OCI-LY7 (cell line): Measurements from ENCODE around the gene TM2D3. TPM values are rescaled to one million over a fixed set of nuclear protein-coding genes. Genes with fewer than 3 reads are reported as not detected.

Source experiments
- BruUV-seq: library from RNA; stranded (reverse); fragments of 400-500 nt; replicated peaks from 2 replicates; lab custom pipeline; 2021; lab: Mats Ljungman, UMichigan
- CTCF ChIA-PET: fragments of 300-600 bp; sonication (Branson Sonifier 250); formaldehyde crosslinking; loops from one replicate; lab custom pipeline; 2022; ENCODE audit warnings: antibody characterized with exemption; ENCODE audit not compliant: unreplicated experiment; lab: Charles Lee
- POLR2A ChIA-PET: fragments of 300-600 bp; sonication (Branson Sonifier 250); formaldehyde crosslinking; loops from one replicate; lab custom pipeline; 2022; ENCODE audit warnings: antibody characterized with exemption; lab: Charles Lee
- DNase-seq: peaks from one replicate; pipeline ENCODE4 v3.0.0-alpha.2; 2015; ENCODE audit warnings: low spot score
- H2AFZ ChIP-seq: fragments of 200-600 bp; sonication (generic), shearing (Covaris generic); 2 replicates; pipeline ENCODE4 v1.6.1; 2014; ENCODE audit warnings: mild to moderate bottlenecking, antibody characterized with exemption, low read length, moderate library complexity
- H3K27ac ChIP-seq: fragments of 200-600 bp; sonication (generic); 2 replicates; pipeline ENCODE4 v1.5.1; 2014; ENCODE audit warnings: mixed run types, low read depth, mild to moderate bottlenecking, moderate library complexity, low read length, inconsistent platforms; ENCODE audit not compliant: poor library complexity, severe bottlenecking
- H3K36me3 ChIP-seq: fragments of 200-600 bp; sonication (generic); 2 replicates; pipeline ENCODE4 v1.6.1; 2014; ENCODE audit warnings: mild to moderate bottlenecking, antibody characterized with exemption, low read length, moderate library complexity, mixed read lengths; ENCODE audit not compliant: insufficient read depth
- H3K4me1 ChIP-seq: fragments of 200-600 bp; sonication (generic); 2 replicates; pipeline ENCODE4 v1.5.1; 2014; ENCODE audit warnings: mild to moderate bottlenecking, low read length; ENCODE audit not compliant: insufficient read depth, poor library complexity, severe bottlenecking
- H3K4me2 ChIP-seq: fragments of 200-600 bp; sonication (generic); 2 replicates; pipeline ENCODE4 v1.6.1; 2014; ENCODE audit warnings: mild to moderate bottlenecking, low read length
- H3K4me3 ChIP-seq: fragments of 200-600 bp; sonication (generic); 2 replicates; pipeline ENCODE4 v1.5.1; 2014; ENCODE audit warnings: mild to moderate bottlenecking, low read depth, low read length; ENCODE audit not compliant: poor library complexity, severe bottlenecking
- H3K79me2 ChIP-seq: fragments of 200-600 bp; sonication (generic); 2 replicates; pipeline ENCODE4 v1.6.1; 2016; ENCODE audit warnings: low read depth, mild to moderate bottlenecking, low read length, moderate library complexity, mixed read lengths; ENCODE audit not compliant: insufficient read depth
- H3K9me2 ChIP-seq: fragments of 200-600 bp; sonication (generic); 2 replicates; pipeline ENCODE4 v1.6.1; 2016; ENCODE audit warnings: mild to moderate bottlenecking, low read length, mixed read lengths; ENCODE audit not compliant: insufficient read depth
- H3K9me3 ChIP-seq: fragments of 200-600 bp; sonication (generic); 2 replicates; pipeline ENCODE4 v1.6.1; 2014; ENCODE audit warnings: mild to moderate bottlenecking, mixed run types, low read length, mixed read lengths
- H4K20me1 ChIP-seq: fragments of 200-600 bp; sonication (generic); 2 replicates; pipeline ENCODE4 v1.6.1; 2014; ENCODE audit warnings: mild to moderate bottlenecking, antibody characterized with exemption, low read length, moderate library complexity, mixed read lengths; ENCODE audit not compliant: insufficient read depth
- EZH2phosphoT487 ChIP-seq: fragments of 200-600 bp; sonication (generic); IDR thresholded peaks from 2 replicates; pipeline ENCODE4 v1.6.1; 2018; ENCODE audit warnings: low read depth, borderline replicate concordance, mild to moderate bottlenecking, mixed run types, antibody characterized with exemption, low read length, moderate library complexity, mixed read lengths
- intact Hi-C: fragments of 100-400 bp; cut with micrococcal nuclease; formaldehyde crosslinking; loops from one replicate; pipeline ENCODE4 v1.10.0; 2022; ENCODE audit not compliant: unreplicated experiment
- total RNA-seq, 2 experiments: library from RNA; depleted of rRNA in 1 of 2; stranded (reverse); fragments of >200 nt in 1 of 2; shearing (Covaris generic) in 1 of 2; gene quantifications; 2 replicates each; pipeline ENCODE4 v1.2.3, GENCODE V29; 2014 to 2022
- TF ChIP-seq, protein P1 (sequence below): fragments of 200-600 bp; sonication (generic); conservative IDR thresholded peaks from 2 replicates; pipeline ENCODE4 v1.5.1; 2014; ENCODE audit warnings: mild to moderate bottlenecking, antibody characterized with exemption, low read length, moderate library complexity, mixed read lengths

Gene TM2D3
- total RNA-seq, 2 experiments from 2014 or later: 33.6 to 39.0 TPM

DNA sequence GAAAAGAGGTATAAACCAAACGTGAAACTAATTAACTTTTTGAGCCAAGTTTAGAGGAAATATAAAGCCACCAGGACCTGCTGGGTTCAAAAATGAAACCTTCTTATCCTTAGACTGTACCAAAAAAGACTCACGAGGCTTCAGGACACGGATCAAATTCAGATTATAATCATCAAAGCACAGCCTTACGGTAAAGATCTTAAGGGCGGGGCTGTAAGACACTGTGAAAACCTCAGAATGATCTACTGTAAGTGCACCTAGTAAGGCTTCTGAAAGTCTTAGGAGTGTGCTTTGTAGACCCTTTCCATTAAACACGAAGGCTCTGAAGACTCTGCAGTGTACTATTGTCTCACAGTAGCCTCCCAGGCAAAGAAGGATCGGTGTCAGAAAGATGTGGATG is 45.3 kb upstream of the TM2D3 start:
- no peak for DNase-seq
- CTCF ChIA-PET: no interaction called here
- peaks cover 14% of the 10 kb centered on the region for H3K4me1 ChIP-seq
- no peak overlapping the region for H2AFZ ChIP-seq
- no peaks in the 10 kb centered on the region for H3K9me3 ChIP-seq
- POLR2A ChIA-PET: interaction anchor here (0.7 to 1.2 kb wide), 3 partner anchors 16 to 91 kb away, joined by 3 read pairs; no protein-coding TSS in a partner anchor
- H3K27ac ChIP-seq: no peak overlapping the region
- intact Hi-C loops: no loop called here
- H3K4me2 ChIP-seq: no peak overlapping the region
- BruUV-seq: no TSS peak
- TF ChIP-seq EZH2phosphoT487: no peak
- TF ChIP-seq, protein P1, sequence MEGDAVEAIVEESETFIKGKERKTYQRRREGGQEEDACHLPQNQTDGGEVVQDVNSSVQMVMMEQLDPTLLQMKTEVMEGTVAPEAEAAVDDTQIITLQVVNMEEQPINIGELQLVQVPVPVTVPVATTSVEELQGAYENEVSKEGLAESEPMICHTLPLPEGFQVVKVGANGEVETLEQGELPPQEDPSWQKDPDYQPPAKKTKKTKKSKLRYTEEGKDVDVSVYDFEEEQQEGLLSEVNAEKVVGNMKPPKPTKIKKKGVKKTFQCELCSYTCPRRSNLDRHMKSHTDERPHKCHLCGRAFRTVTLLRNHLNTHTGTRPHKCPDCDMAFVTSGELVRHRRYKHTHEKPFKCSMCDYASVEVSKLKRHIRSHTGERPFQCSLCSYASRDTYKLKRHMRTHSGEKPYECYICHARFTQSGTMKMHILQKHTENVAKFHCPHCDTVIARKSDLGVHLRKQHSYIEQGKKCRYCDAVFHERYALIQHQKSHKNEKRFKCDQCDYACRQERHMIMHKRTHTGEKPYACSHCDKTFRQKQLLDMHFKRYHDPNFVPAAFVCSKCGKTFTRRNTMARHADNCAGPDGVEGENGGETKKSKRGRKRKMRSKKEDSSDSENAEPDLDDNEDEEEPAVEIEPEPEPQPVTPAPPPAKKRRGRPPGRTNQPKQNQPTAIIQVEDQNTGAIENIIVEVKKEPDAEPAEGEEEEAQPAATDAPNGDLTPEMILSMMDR: no peak
- no peaks in the 10 kb centered on the region; the same call in 1 of the 2 replicates for H3K9me2 ChIP-seq
- no peaks in the 10 kb centered on the region for H3K79me2 ChIP-seq
- no peak overlapping the region for H3K4me3 ChIP-seq
- peaks cover 27% of the 10 kb centered on the region for H3K36me3 ChIP-seq
- no peaks in the 10 kb centered on the region for H4K20me1 ChIP-seq

DNA sequence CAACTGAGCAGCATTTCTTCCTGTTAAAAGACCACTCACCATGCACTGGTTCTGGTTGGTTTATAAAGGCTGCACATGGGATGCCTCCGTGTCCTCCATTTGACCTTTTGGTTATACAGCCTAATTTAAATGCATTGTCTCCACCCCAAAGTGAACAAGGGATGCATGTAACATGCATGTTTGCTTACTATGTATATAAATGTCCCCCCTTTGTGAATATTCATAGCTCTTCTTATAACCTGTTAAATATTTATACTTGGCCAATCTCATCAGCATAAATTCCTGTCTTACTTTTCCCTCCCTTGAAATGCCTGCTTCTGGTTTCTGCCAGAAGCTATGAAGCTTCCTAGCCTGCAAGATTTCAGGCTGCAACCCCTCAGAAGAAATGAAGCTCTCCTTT is 44.6 kb upstream of the TM2D3 start:
- Histone ChIP-seq H3K4me2 (no peak overlapping the region), H3K9me2 (no peaks in the 10 kb centered on the region; the same call in 1 of the 2 replicates), H3K27ac (no peak overlapping the region), H3K79me2 (no peaks in the 10 kb centered on the region), H3K36me3 (peaks cover 27% of the 10 kb centered on the region), H2AFZ (no peak overlapping the region), H3K4me3 (no peak overlapping the region), H3K4me1 (peaks cover 8% of the 10 kb centered on the region), H4K20me1 (no peaks in the 10 kb centered on the region), H3K9me3 (no peaks in the 10 kb centered on the region)
- intact Hi-C loops: no loop called here
- DNase-seq: no peak
- ChIA-PET POLR2A (interaction anchor here (0.7 to 1.2 kb wide), 3 partner anchors 17 to 91 kb away, joined by 3 read pairs; no protein-coding TSS in a partner anchor), CTCF (no interaction called here)
- no TSS peak for BruUV-seq
- no peak for TF ChIP-seq EZH2phosphoT487
- TF ChIP-seq, protein P1: no peak

DNA sequence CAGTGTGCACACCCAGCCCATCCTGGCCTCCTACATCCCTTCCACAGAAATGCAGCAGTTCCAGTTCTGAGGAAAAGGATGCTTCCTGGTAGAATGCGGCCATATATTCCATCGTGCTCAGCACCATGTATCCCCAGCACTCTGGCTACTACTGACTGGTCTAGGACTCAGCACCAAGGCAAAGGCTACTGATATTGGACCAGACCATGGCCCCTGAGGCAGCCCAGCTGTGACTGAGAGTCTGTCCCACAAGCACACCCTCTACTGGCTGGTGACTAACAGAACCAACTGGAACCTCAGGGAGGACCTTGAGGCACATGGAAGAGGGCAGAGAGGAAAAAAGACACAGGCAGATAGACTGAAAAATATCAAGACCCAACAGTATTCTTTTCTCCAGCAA is 42.1 kb upstream of the TM2D3 start:
- Histone ChIP-seq H2AFZ (no peak overlapping the region), H4K20me1 (no peaks in the 10 kb centered on the region), H3K9me3 (no peaks in the 10 kb centered on the region), H3K36me3 (peaks cover 6% of the 10 kb centered on the region; the same call in 1 of the 2 replicates), H3K4me1 (no peaks in the 10 kb centered on the region), H3K27ac (no peak overlapping the region), H3K9me2 (no peaks in the 10 kb centered on the region; the same call in 1 of the 2 replicates), H3K79me2 (no peaks in the 10 kb centered on the region), H3K4me3 (no peak overlapping the region), H3K4me2 (no peak overlapping the region)
- no peak for DNase-seq
- no peak for TF ChIP-seq EZH2phosphoT487
- TF ChIP-seq, protein P1: 0 out of 2 replicates have a peak, but pooled peaks have one; percentile 12
- POLR2A ChIA-PET: no interaction called here
- no TSS peak for BruUV-seq
- CTCF ChIA-PET: no interaction called here
- intact Hi-C loops: no loop called here
